ENCODE results near the gene EFNB1. TPM values are rescaled to one million over a fixed set of nuclear protein-coding genes. Genes with fewer than 3 reads are reported as not detected.

Gene EFNB1
- total RNA-seq, 6 experiments from 2014 or later: 6.1 to 17.4 (median 10.4) TPM

DNA sequence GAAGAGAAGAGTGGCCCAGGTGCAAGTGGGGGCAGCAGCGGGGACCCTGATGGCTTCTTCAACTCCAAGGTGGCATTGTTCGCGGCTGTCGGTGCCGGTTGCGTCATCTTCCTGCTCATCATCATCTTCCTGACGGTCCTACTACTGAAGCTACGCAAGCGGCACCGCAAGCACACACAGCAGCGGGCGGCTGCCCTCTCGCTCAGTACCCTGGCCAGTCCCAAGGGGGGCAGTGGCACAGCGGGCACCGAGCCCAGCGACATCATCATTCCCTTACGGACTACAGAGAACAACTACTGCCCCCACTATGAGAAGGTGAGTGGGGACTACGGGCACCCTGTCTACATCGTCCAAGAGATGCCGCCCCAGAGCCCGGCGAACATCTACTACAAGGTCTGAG lies 11.4 kb downstream of the EFNB1 start:
- Histone ChIP-seq H3K27me3 (no peaks in the 10 kb centered on the region), H3K36me3 (no peaks in the 10 kb centered on the region), H3K9me3 (no peaks in the 10 kb centered on the region), H3K4me1 (peaks cover 0 to 24% (median 6%) of the 10 kb centered on the region in 4 donors), H3K27ac (no peak overlapping the region), H3K4me3 (no peak overlapping the region)
- intact Hi-C loops (cut with DNase I): no loop called here
- no peak for ATAC-seq
- TF ChIP-seq, protein P1, sequence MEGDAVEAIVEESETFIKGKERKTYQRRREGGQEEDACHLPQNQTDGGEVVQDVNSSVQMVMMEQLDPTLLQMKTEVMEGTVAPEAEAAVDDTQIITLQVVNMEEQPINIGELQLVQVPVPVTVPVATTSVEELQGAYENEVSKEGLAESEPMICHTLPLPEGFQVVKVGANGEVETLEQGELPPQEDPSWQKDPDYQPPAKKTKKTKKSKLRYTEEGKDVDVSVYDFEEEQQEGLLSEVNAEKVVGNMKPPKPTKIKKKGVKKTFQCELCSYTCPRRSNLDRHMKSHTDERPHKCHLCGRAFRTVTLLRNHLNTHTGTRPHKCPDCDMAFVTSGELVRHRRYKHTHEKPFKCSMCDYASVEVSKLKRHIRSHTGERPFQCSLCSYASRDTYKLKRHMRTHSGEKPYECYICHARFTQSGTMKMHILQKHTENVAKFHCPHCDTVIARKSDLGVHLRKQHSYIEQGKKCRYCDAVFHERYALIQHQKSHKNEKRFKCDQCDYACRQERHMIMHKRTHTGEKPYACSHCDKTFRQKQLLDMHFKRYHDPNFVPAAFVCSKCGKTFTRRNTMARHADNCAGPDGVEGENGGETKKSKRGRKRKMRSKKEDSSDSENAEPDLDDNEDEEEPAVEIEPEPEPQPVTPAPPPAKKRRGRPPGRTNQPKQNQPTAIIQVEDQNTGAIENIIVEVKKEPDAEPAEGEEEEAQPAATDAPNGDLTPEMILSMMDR (IDR thresholded peaks at IDR 0.05): no peak
- no peak for TF ChIP-seq POLR2A (IDR thresholded peaks at IDR 0.05)
- no CpG with 5 or more reads among the region's 22 CpGs for WGBS (ENCODE audit: insufficient coverage, low coverage, low lambda C conversion rate, missing lambda C conversion rate)
- DNase-seq: no peak

DNA sequence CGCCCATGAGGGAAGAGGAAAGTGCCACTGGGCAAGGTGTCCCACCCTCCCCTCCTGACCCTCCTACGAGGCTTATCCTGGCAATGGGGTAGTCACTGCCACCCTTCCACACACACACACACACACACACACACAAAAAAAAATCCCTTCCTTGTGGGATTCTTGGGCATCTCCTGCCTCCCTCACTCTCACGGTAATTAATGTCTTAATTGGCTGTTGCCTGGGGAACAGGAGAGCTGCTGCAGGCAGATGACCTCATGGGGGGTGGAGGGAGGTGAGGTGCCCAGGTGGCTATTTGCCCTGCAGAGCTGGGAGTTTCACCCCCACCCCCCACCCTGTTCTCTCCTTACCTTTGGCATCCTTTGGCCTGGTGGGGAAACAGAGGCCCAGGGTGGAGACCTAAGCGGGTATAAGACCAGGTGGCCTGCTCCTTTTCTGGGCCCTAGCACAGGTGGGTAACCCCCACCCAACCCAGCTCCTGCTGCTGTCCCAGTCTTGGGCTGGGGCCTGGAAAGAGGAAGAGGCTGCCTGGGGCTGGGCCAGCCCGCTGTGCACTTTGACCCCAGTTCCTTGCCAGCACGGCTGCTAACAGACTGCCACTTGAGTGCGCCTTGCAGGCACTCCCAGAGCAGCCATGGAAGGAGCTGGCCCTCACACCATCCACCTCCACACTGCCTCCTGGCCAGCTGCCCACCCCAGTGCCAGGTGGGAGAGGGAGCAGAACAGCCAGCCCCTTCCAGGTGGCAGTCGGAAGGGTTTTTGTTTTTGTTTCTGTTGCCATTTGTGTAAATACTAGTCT lies 12.6 kb downstream of the EFNB1 start:
- H3K27me3 ChIP-seq: no peaks in the 10 kb centered on the region
- no peaks in the 10 kb centered on the region for H3K36me3 ChIP-seq
- H3K27ac ChIP-seq: peak overlapping the region in 1 of 3 donors; percentile 25
- 56% methylated on average over 3 of the region's 8 CpGs for WGBS (ENCODE audit: insufficient coverage, low coverage, low lambda C conversion rate, missing lambda C conversion rate)
- peaks cover 0 to 24% (median 6%) of the 10 kb centered on the region in 4 donors for H3K4me1 ChIP-seq
- H3K4me3 ChIP-seq: no peak overlapping the region
- H3K9me3 ChIP-seq: no peaks in the 10 kb centered on the region
- ATAC-seq: peak; percentile 78 to 87 (median 84)
- TF ChIP-seq POLR2A (IDR thresholded peaks at IDR 0.05): no peak
- TF ChIP-seq, protein P1 (IDR thresholded peaks at IDR 0.05): no peak
- DNase-seq: peak; percentile 73 to 83 (median 81)
- intact Hi-C loops (cut with DNase I): no loop called here

DNA sequence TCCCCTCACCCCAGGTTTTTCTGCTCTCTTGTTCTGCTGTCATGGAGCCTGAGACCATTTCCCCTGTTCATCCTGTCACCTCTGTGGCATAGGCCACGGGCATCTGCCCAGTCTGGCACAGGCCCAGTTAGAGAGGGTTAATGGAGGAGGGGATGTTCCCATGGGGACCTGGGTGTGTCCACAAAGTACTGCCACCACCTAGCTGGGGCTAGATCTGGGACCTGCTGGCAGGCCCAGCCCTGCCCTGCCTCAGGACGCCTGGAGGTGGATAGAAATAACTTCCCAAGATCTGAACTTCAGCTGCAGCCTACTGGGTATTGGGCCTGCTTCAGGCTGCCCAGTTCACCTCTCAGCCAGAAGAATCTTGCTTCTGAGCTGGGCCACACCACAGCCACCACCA lies 13.5 kb downstream of the EFNB1 start:
- no peaks in the 10 kb centered on the region for H3K27me3 ChIP-seq
- peaks cover 0 to 24% (median 6%) of the 10 kb centered on the region in 4 donors for H3K4me1 ChIP-seq
- peak overlapping the region in 1 of 3 donors; percentile 30 for H3K27ac ChIP-seq
- peak in 1 of 3 donors; percentile 60 for DNase-seq
- H3K4me3 ChIP-seq: no peak overlapping the region
- no peaks in the 10 kb centered on the region for H3K9me3 ChIP-seq
- intact Hi-C loops (cut with DNase I): no loop called here
- peak; percentile 27 to 74 (median 30) for ATAC-seq
- H3K36me3 ChIP-seq: no peaks in the 10 kb centered on the region
- TF ChIP-seq POLR2A (IDR thresholded peaks at IDR 0.05): no peak
- TF ChIP-seq, protein P1 (IDR thresholded peaks at IDR 0.05): no peak
- WGBS (ENCODE audit: insufficient coverage, low coverage, low lambda C conversion rate, missing lambda C conversion rate): 0% methylated on average over 1 of the region's 2 CpGs

- H3K27me3 ChIP-seq: no peaks in the 10 kb centered on the region
- H3K9me3 ChIP-seq: no peaks in the 10 kb centered on the region
- no peaks in the 10 kb centered on the region for H3K36me3 ChIP-seq
- no peak overlapping the region for H3K4me3 ChIP-seq
- ATAC-seq: peak; percentile 80 to 84 (median 82)
- peak overlapping the region in 1 of 3 donors; percentile 30 for H3K27ac ChIP-seq
- DNase-seq: peak in 2 of 3 donors; percentile 58 to 69
- no peak for TF ChIP-seq POLR2A (IDR thresholded peaks at IDR 0.05)
- TF ChIP-seq, protein P1 (IDR thresholded peaks at IDR 0.05): no peak
- WGBS (ENCODE audit: insufficient coverage, low coverage, low lambda C conversion rate, missing lambda C conversion rate): 58% methylated on average over 3 of the region's 12 CpGs
- intact Hi-C loops (cut with DNase I): no loop called here
- peaks cover 0 to 24% (median 6%) of the 10 kb centered on the region in 4 donors for H3K4me1 ChIP-seq
Measured at GRCh38 chrX:68842781-68843581, 14.2 kb downstream of the EFNB1 start.
